Nephron progenitor cell (in vitro differentiated cells): ENCODE data around the gene CIAPIN1.

Experiments
- DNase-seq: peaks from one replicate; pipeline ENCODE4 v3.0.0; 2021
- H3K27ac Mint-ChIP-seq: 2 replicates; pipeline ENCODE4 v1.8.0; 2021; ENCODE audit warnings: mild to moderate bottlenecking, moderate library complexity, mixed read lengths
- H3K27me3 Mint-ChIP-seq: 2 replicates; pipeline ENCODE4 v1.8.0; 2021; ENCODE audit warnings: mild to moderate bottlenecking, low read depth, mixed read lengths; ENCODE audit not compliant: poor library complexity
- H3K36me3 Mint-ChIP-seq: 2 replicates; pipeline ENCODE4 v1.8.0; 2021; ENCODE audit warnings: low read depth, mixed read lengths
- H3K4me1 Mint-ChIP-seq: 2 replicates; pipeline ENCODE4 v1.8.0; 2021; ENCODE audit warnings: mixed read lengths
- H3K4me3 Mint-ChIP-seq: 2 replicates; pipeline ENCODE4 v1.8.0; 2021; ENCODE audit warnings: mild to moderate bottlenecking, moderate library complexity, mixed read lengths
- H3K9me3 Mint-ChIP-seq: 2 replicates; pipeline ENCODE4 v1.8.0; 2021; ENCODE audit warnings: mild to moderate bottlenecking, moderate library complexity, mixed read lengths
- CTCF ChIP-seq: fragments of 200-600 bp; sonication (generic); IDR thresholded peaks from 2 replicates; pipeline ENCODE4 v1.5.0; 2021; ENCODE audit warnings: antibody characterized with exemption

The CIAPIN1 gene

GRCh38 chr16:57432989-57433388 lies 14.2 kb downstream of the CIAPIN1 start:
- H3K27me3 Mint-ChIP-seq: no peaks in the 10 kb centered on the region
- H3K36me3 Mint-ChIP-seq: peaks cover 71% of the 10 kb centered on the region

GRCh38 chr16:57432505-57432904 lies 14.7 kb downstream of the CIAPIN1 start:
- no peak for DNase-seq
- Mint-ChIP-seq H3K36me3 (peaks cover 73% of the 10 kb centered on the region), H3K9me3 (no peaks in the 10 kb centered on the region), H3K27ac (no peak overlapping the region), H3K27me3 (no peaks in the 10 kb centered on the region), H3K4me3 (no peak overlapping the region), H3K4me1 (no peaks in the 10 kb centered on the region)
- no peak for TF ChIP-seq CTCF

More at GRCh38 chr16:57432989-57433388, 14.2 kb downstream of the CIAPIN1 start:
- TF ChIP-seq CTCF: no peak
- Mint-ChIP-seq H3K27ac (no peak overlapping the region), H3K4me1 (no peaks in the 10 kb centered on the region), H3K9me3 (no peaks in the 10 kb centered on the region), H3K4me3 (no peak overlapping the region)
- DNase-seq: no peak

GRCh38 chr16:57430955-57431354 lies 16.2 kb downstream of the CIAPIN1 start:
- no peaks in the 10 kb centered on the region for H3K4me1 Mint-ChIP-seq
- peaks cover 78% of the 10 kb centered on the region for H3K36me3 Mint-ChIP-seq
- H3K9me3 Mint-ChIP-seq: no peaks in the 10 kb centered on the region
- TF ChIP-seq CTCF: no peak
- H3K4me3 Mint-ChIP-seq: no peak overlapping the region
- no peaks in the 10 kb centered on the region for H3K27me3 Mint-ChIP-seq
- no peak for DNase-seq
- no peak overlapping the region for H3K27ac Mint-ChIP-seq

- no peak for TF ChIP-seq CTCF
- Mint-ChIP-seq H3K4me3 (no peak overlapping the region), H3K27ac (no peak overlapping the region), H3K9me3 (no peaks in the 10 kb centered on the region), H3K36me3 (peaks cover 53% of the 10 kb centered on the region), H3K4me1 (no peaks in the 10 kb centered on the region), H3K27me3 (no peaks in the 10 kb centered on the region)
- no peak for DNase-seq
Measured at GRCh38 chr16:57427824-57428223, 19.4 kb downstream of the CIAPIN1 start.

GRCh38 chr16:57427307-57427706 lies 19.9 kb downstream of the CIAPIN1 start:
- DNase-seq: no peak
- H3K4me1 Mint-ChIP-seq: peaks cover 4% of the 10 kb centered on the region

More at GRCh38 chr16:57427307-57427706, 19.9 kb downstream of the CIAPIN1 start:
- H3K36me3 Mint-ChIP-seq: peaks cover 48% of the 10 kb centered on the region
- no peaks in the 10 kb centered on the region for H3K9me3 Mint-ChIP-seq
- H3K27me3 Mint-ChIP-seq: no peaks in the 10 kb centered on the region
- TF ChIP-seq CTCF: no peak
- peak overlapping the region; percentile 68 for H3K27ac Mint-ChIP-seq
- no peak overlapping the region for H3K4me3 Mint-ChIP-seq
